Measurements from ENCODE around the gene SMG5. TPM values are rescaled to one million over a fixed set of nuclear protein-coding genes. Genes with fewer than 3 reads are reported as not detected.

The SMG5 gene
- total RNA-seq, 1 experiment from 2014 or later: 126 TPM

GRCh38 chr1:156247460-156248322, 34.9 kb downstream of the SMG5 start, which contains the start of gene PAQR6:
TSS of gene PAQR6 (minus strand) at chr1:156248056. CDS start at chr1:156246731, 1,325 bp downstream.
- POLR2A ChIA-PET (ENCODE audit: unreplicated experiment): interaction anchor here (0.5 to 0.7 kb wide), 2 partner anchors 15 to 24 kb away, joined by 3 to 6 read pairs; no protein-coding TSS in a partner anchor

GRCh38 chr1:156246781-156247459, 35.7 kb downstream of the SMG5 start:
- ChIA-PET POLR2A (ENCODE audit: unreplicated experiment) (no interaction called here), CTCF (no interaction called here)
- H3K27ac ChIP-seq (ENCODE audit: low read length): no peak overlapping the region
- TF ChIP-seq EZH2phosphoT487 (IDR thresholded peaks at IDR 0.05; ENCODE audit: borderline replicate concordance, low read length): no peak
- no peak for TF ChIP-seq EZH2 (IDR thresholded peaks at IDR 0.05; ENCODE audit: low read length, unreplicated experiment)
- no peak for TF ChIP-seq CTCF (conservative IDR thresholded peaks at IDR 0.05; ENCODE audit: low read depth, low read length)
- no peaks in the 10 kb centered on the region for H3F3A ChIP-seq (ENCODE audit: low read length, unreplicated experiment)
- no peaks in the 10 kb centered on the region for H3K79me2 ChIP-seq (ENCODE audit: low read length)
- no peak overlapping the region for H3K9ac ChIP-seq (ENCODE audit: low read length)
- H3K9me3 ChIP-seq (ENCODE audit: low read length): no peaks in the 10 kb centered on the region
- H3K4me1 ChIP-seq (ENCODE audit: insufficient read depth, low read length): peaks cover 3% of the 10 kb centered on the region
- no peak for DNase-seq
- H4K20me1 ChIP-seq (ENCODE audit: low read length): no peaks in the 10 kb centered on the region
- peak; percentile 31 for ATAC-seq
- TSS peak; percentile 2 for BruUV-seq (replicated peaks)
- H3K4me2 ChIP-seq (ENCODE audit: low read length): no peak overlapping the region
- H3K9me2 ChIP-seq (replicated peaks; ENCODE audit: low read length): no peaks in the 10 kb centered on the region
- intact Hi-C loops (cut with micrococcal nuclease): no loop called here
- H3K36me3 ChIP-seq (ENCODE audit: low read depth, low read length): peaks cover 29% of the 10 kb centered on the region
- H3K27me3 ChIP-seq (ENCODE audit: low read length): no peaks in the 10 kb centered on the region
- H3K4me3 ChIP-seq (ENCODE audit: low read length): no peak overlapping the region
- no peak overlapping the region for H2AFZ ChIP-seq (ENCODE audit: low read length)

More at GRCh38 chr1:156247460-156248322, 34.9 kb downstream of the SMG5 start, which contains the start of gene PAQR6:
- no peak for DNase-seq
- no peak within 1 kb of the TSS for H3K27ac ChIP-seq (ENCODE audit: low read length)
- no peaks in the 10 kb centered on the region for H3K9me3 ChIP-seq (ENCODE audit: low read length)
- H3K79me2 ChIP-seq (ENCODE audit: low read length): no peaks in the 10 kb centered on the region
- no peaks in the 10 kb centered on the region for H4K20me1 ChIP-seq (ENCODE audit: low read length)
- TF ChIP-seq EZH2phosphoT487 (IDR thresholded peaks at IDR 0.05; ENCODE audit: borderline replicate concordance, low read length) (no peak), EZH2 (IDR thresholded peaks at IDR 0.05; ENCODE audit: low read length, unreplicated experiment) (no peak), CTCF (conservative IDR thresholded peaks at IDR 0.05; ENCODE audit: low read depth, low read length) (no peak)
- peaks cover 2% of the 10 kb centered on the region for H3F3A ChIP-seq (ENCODE audit: low read length, unreplicated experiment)
- BruUV-seq (replicated peaks): no TSS peak
- H3K9me2 ChIP-seq (replicated peaks; ENCODE audit: low read length): no peaks in the 10 kb centered on the region
- no peak within 1 kb of the TSS for H3K4me2 ChIP-seq (ENCODE audit: low read length)
- H3K4me3 ChIP-seq (ENCODE audit: low read length): no peak within 1 kb of the TSS
- no peaks in the 10 kb centered on the region for H3K27me3 ChIP-seq (ENCODE audit: low read length)
- H3K9ac ChIP-seq (ENCODE audit: low read length): no peak within 1 kb of the TSS
- no peaks in the 10 kb centered on the region for H3K4me1 ChIP-seq (ENCODE audit: insufficient read depth, low read length)
- intact Hi-C loops (cut with micrococcal nuclease): no loop called here
- peak; percentile 17 for ATAC-seq
- CTCF ChIA-PET: no interaction called here
- peaks cover 36% of the 10 kb centered on the region for H3K36me3 ChIP-seq (ENCODE audit: low read depth, low read length)
- no peak within 1 kb of the TSS for H2AFZ ChIP-seq (ENCODE audit: low read length)
